ENCODE results near the gene CHST14.

CHST14 gene

GRCh38 chr15:40463279-40463678 lies 7.5 kb upstream of the CHST14 start:
- no peak for DNase-seq (ENCODE audit: low read depth)

- no peak for DNase-seq (ENCODE audit: low read depth)
These were observed 6.8 kb upstream of the CHST14 start for GRCh38 chr15:40463886-40464545.

- no peak for DNase-seq (ENCODE audit: low read depth)
These were observed 6.1 kb upstream of the CHST14 start for GRCh38 chr15:40464595-40465185.

- no peak for DNase-seq (ENCODE audit: low read depth)
These were observed 4.8 kb upstream of the CHST14 start for GRCh38 chr15:40465939-40466338.

- DNase-seq (ENCODE audit: low read depth): no peak
These were observed 4.1 kb upstream of the CHST14 start for GRCh38 chr15:40466426-40467260.

GRCh38 chr15:40467261-40467615 lies 3.5 kb upstream of the CHST14 start:
- no peak for DNase-seq (ENCODE audit: low read depth)

- DNase-seq (ENCODE audit: low read depth): no peak
These were observed 1.9 kb upstream of the CHST14 start for GRCh38 chr15:40468898-40469331.

- no peak for DNase-seq (ENCODE audit: low read depth)
These were observed 901 bp upstream of the CHST14 start for GRCh38 chr15:40469776-40470390.

GRCh38 chr15:40471105-40471807 lies 472 bp downstream of the CHST14 start:
- DNase-seq (ENCODE audit: low read depth): no peak

- no peak for DNase-seq (ENCODE audit: low read depth)
These were observed 995 bp downstream of the CHST14 start for GRCh38 chr15:40471808-40472150.

- no peak for DNase-seq (ENCODE audit: low read depth)
These were observed 1.5 kb downstream of the CHST14 start for GRCh38 chr15:40472171-40472727.

- no peak for DNase-seq (ENCODE audit: low read depth)
These were observed 3.8 kb downstream of the CHST14 start for GRCh38 chr15:40474581-40474980.

- DNase-seq (ENCODE audit: low read depth): no peak
These were observed 7.0 kb downstream of the CHST14 start for GRCh38 chr15:40477642-40478327.

GRCh38 chr15:40479024-40479423 lies 8.2 kb downstream of the CHST14 start:
- DNase-seq (ENCODE audit: low read depth): no peak

- DNase-seq (ENCODE audit: low read depth): no peak
These were observed 10.7 kb downstream of the CHST14 start for GRCh38 chr15:40481341-40482074.

GRCh38 chr15:40483919-40484318 lies 13.1 kb downstream of the CHST14 start:
- no peak for DNase-seq (ENCODE audit: low read depth)

- DNase-seq (ENCODE audit: low read depth): no peak
These were observed 15.4 kb downstream of the CHST14 start for GRCh38 chr15:40486066-40486770.

GRCh38 chr15:40487816-40488682 lies 17.3 kb downstream of the CHST14 start:
- DNase-seq (ENCODE audit: low read depth): no peak

Measured in activated T-cell treated with anti-CD3 and anti-CD28 coated beads for 48 hours (primary cell).